ENCODE measurements around the gene TOR2A. TPM values are rescaled to one million over a fixed set of nuclear protein-coding genes. Genes with fewer than 3 reads are reported as not detected.

TOR2A gene
- total RNA-seq, 1 donor from 2014 or later: 15.1 TPM

DNA sequence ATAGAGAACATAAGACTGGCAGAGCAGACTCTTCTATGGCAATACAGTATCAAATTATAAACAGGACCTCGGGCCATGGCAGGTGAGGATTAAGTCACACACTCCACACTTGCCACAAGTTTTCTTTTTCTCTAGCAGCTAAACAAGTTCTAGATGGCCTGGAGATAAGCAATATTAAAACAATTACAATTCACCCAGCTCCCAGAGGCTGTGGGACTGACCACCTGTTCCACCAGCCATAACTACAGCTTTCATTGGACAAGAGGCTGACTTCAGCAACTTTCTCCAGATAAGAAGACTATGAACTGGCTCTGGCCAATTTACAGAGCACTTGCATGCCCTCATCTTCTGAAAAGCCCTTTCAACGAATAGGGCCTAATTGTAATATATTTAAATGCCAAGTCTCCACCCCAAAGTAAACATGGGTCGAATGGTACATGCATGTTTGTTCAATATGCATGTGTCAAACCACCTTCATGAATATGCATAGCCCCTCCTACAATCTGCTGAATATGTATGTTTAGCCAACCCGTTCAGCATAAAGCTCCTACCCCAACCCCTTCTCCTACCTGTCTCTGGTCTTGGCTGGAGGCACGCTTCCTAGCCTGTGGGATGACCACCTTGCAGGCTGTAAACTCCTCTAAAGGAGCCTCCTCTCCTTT, 34.4 kb downstream of the TOR2A start:
- Mint-ChIP-seq H3K36me3 (ENCODE audit: low read depth) (no peaks in the 10 kb centered on the region), H3K27me3 (no peaks in the 10 kb centered on the region), H3K27ac (no peak overlapping the region), H3K9me3 (no peaks in the 10 kb centered on the region), H3K4me1 (peaks cover 16% of the 10 kb centered on the region), H3K4me3 (no peak overlapping the region)
- DNase-seq (no peak), ATAC-seq (ENCODE audit: low read depth) (no peak)
- TF ChIP-seq, protein P1, sequence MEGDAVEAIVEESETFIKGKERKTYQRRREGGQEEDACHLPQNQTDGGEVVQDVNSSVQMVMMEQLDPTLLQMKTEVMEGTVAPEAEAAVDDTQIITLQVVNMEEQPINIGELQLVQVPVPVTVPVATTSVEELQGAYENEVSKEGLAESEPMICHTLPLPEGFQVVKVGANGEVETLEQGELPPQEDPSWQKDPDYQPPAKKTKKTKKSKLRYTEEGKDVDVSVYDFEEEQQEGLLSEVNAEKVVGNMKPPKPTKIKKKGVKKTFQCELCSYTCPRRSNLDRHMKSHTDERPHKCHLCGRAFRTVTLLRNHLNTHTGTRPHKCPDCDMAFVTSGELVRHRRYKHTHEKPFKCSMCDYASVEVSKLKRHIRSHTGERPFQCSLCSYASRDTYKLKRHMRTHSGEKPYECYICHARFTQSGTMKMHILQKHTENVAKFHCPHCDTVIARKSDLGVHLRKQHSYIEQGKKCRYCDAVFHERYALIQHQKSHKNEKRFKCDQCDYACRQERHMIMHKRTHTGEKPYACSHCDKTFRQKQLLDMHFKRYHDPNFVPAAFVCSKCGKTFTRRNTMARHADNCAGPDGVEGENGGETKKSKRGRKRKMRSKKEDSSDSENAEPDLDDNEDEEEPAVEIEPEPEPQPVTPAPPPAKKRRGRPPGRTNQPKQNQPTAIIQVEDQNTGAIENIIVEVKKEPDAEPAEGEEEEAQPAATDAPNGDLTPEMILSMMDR (IDR thresholded peaks at IDR 0.05): no peak
- ChIA-PET POLR2A (no interaction called here), CTCF (no interaction called here)
- intact Hi-C loops (cut with micrococcal nuclease): no loop called here

DNA sequence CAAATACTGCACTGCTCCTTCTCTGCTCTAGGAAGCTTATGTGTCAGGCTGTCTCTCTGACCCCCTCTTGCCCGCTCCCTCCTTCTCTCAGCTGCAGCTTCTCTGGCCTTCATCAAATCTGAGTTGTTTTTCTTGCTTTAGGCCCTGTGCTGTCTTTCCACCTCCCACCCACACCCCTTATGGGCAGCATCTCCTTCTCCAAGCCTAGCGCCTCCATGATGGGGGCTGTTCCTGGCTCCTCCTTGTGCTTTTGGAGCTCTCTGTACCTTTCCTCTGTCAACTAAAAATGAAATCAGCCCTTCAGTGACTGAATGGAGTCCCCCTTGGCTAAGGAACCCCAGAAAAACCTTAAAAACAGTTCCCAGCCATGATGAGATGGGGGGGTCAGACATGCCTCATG, 35.0 kb downstream of the TOR2A start:
- intact Hi-C loops (cut with micrococcal nuclease): no loop called here
- TF ChIP-seq, protein P1 (IDR thresholded peaks at IDR 0.05): no peak
- POLR2A ChIA-PET: interaction anchor here (0.6 kb wide), 1 partner anchor 671 kb away, joined by 3 read pairs; the partner anchor contains the start of gene URM1
- Mint-ChIP-seq H3K9me3 (no peaks in the 10 kb centered on the region), H3K36me3 (ENCODE audit: low read depth) (no peaks in the 10 kb centered on the region), H3K27ac (peak overlapping the region; percentile 50), H3K27me3 (no peaks in the 10 kb centered on the region), H3K4me1 (peaks cover 16% of the 10 kb centered on the region), H3K4me3 (peak overlapping the region; percentile 11)
- ATAC-seq (ENCODE audit: low read depth) (no peak), DNase-seq (no peak)
- CTCF ChIA-PET: no interaction called here

DNA sequence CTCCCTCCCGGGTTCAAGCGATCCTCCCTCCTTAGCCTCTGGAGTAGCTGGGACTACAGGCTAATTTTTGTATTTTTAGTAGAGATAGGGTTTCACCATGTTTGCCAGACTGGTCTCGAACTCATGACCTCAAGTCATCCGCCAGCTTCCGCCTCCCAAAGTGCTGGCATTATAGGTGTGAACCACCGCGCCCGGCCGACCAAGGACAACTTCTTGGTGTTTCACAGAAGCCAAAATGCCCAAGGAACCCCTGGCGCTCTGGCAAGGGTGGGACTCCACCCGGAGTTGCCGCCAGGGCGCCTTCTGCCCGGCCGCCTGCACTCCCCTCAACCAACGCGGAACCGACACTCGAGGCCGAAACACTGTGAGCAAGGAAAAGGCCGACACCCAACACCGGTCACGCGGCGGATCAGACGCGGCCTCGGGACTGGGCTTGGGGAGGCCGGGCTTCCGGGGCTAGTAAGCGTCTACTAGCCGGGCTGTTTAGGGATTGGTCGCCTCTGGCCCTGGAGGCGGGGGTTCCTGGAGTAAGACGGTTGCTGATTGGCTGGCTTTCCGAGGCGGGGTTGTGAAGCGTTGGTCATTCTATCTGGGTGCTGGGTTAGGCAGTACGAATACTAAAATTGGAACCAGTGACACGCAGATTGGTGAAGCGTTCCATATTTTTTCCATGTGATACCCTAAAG, 36.0 kb downstream of the TOR2A start:
- no peaks in the 10 kb centered on the region for H3K9me3 Mint-ChIP-seq
- ChIA-PET POLR2A (interaction anchor here (0.6 to 0.8 kb wide), 2 partner anchors 72 to 672 kb away, joined by 3 read pairs; partner anchors contain the start of gene URM1), CTCF (no interaction called here)
- H3K4me3 Mint-ChIP-seq: peak overlapping the region; percentile 83
- no peaks in the 10 kb centered on the region for H3K36me3 Mint-ChIP-seq (ENCODE audit: low read depth)
- peak overlapping the region; percentile 78 for H3K27ac Mint-ChIP-seq
- peaks cover 16% of the 10 kb centered on the region for H3K4me1 Mint-ChIP-seq
- H3K27me3 Mint-ChIP-seq: no peaks in the 10 kb centered on the region
- intact Hi-C loops (cut with micrococcal nuclease): loop anchor here (1.0 kb wide), 2 partner anchors 16 to 36 kb away; partner anchors contain the start of genes PTRH1 and TOR2A
- TF ChIP-seq, protein P1 (IDR thresholded peaks at IDR 0.05): no peak
- DNase-seq (peak; percentile 76), ATAC-seq (ENCODE audit: low read depth) (peak; percentile 100)

DNA sequence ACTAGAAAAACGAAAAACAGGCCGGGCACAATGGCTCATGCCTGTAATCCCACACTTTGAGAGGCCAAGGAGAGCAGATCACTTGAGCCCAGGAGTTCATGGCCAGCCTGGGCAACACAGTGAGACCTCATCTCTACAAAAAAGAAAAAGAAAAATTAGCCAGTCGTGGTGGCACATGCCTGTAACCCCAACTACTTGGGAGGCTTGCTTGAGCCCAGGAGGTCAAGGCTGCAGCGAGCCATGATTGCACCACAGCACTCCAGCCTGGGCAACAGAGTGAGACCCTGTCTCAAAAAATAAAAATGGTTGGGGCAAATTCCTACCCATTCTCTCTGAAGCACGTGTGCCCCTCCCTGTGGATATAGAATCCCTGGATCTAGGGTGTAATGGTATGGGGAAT, 36.7 kb downstream of the TOR2A start:
- Mint-ChIP-seq H3K36me3 (ENCODE audit: low read depth) (no peaks in the 10 kb centered on the region), H3K27ac (no peak overlapping the region), H3K27me3 (no peaks in the 10 kb centered on the region), H3K4me3 (no peak overlapping the region), H3K4me1 (peaks cover 16% of the 10 kb centered on the region), H3K9me3 (no peaks in the 10 kb centered on the region)
- intact Hi-C loops (cut with micrococcal nuclease): no loop called here
- ChIA-PET POLR2A (interaction anchor here (0.8 kb wide), 1 partner anchor 73 kb away, joined by 3 read pairs; no protein-coding TSS in a partner anchor), CTCF (no interaction called here)
- TF ChIP-seq, protein P1 (IDR thresholded peaks at IDR 0.05): no peak
- DNase-seq (no peak), ATAC-seq (ENCODE audit: low read depth) (no peak)

DNA sequence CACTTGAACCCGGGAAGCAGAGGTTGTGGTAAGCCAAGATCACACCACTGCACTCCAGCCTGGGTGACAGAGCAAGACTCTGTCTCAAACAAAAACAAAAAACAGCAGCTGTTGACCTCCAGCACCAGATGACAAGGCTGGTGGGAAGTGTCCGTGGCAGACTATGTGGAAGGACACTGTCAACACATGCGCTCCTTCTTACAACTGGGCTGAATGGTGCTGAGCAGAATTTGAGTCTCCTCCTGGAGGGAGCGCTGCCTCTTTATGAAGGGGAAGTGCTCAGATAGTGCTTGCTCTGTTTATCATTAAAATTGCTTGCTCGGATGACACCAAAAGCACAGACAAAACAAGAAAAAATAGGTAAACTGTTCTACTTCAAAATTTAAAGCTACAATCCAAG, 37.5 kb downstream of the TOR2A start:
- H3K4me1 Mint-ChIP-seq: peaks cover 16% of the 10 kb centered on the region
- TF ChIP-seq, protein P1 (IDR thresholded peaks at IDR 0.05): no peak
- no peak overlapping the region for H3K27ac Mint-ChIP-seq
- H3K9me3 Mint-ChIP-seq: no peaks in the 10 kb centered on the region
- intact Hi-C loops (cut with micrococcal nuclease): no loop called here
- no peak for ATAC-seq (ENCODE audit: low read depth)
- H3K4me3 Mint-ChIP-seq: no peak overlapping the region
- CTCF ChIA-PET: no interaction called here
- no peaks in the 10 kb centered on the region for H3K36me3 Mint-ChIP-seq (ENCODE audit: low read depth)
- POLR2A ChIA-PET: no interaction called here
- no peaks in the 10 kb centered on the region for H3K27me3 Mint-ChIP-seq
- DNase-seq: no peak

Data from activated B cell treated with CpG ODN at 0.5 μM for 24 hours (primary cell).